ENCODE measurements around the gene TBL1X.
"Not testable (repeated sequence)": the region's sequence is repeated elsewhere in the genome, so short reads cannot be mapped to it uniquely, and the experiment has no call there.

- not testable (repeated sequence) for TF ChIP-seq JUN (CRISPR knock-in tag; IDR thresholded peaks at IDR 0.05); MZF1 (CRISPR knock-in tag; IDR thresholded peaks at IDR 0.05; ENCODE audit: borderline replicate concordance)
These were observed 6.8 kb upstream of the TBL1X start for GRCh38 chrX:9458034-9458433.
